GM21390 (cell line): ENCODE results near the gene RRAS.

Experiments
- ATAC-seq: cut with Tn5 transposase; IDR thresholded peaks from one replicate; pipeline ENCODE4 v1.9.1; 2021; ENCODE audit not compliant: unreplicated experiment

The RRAS gene

DNA sequence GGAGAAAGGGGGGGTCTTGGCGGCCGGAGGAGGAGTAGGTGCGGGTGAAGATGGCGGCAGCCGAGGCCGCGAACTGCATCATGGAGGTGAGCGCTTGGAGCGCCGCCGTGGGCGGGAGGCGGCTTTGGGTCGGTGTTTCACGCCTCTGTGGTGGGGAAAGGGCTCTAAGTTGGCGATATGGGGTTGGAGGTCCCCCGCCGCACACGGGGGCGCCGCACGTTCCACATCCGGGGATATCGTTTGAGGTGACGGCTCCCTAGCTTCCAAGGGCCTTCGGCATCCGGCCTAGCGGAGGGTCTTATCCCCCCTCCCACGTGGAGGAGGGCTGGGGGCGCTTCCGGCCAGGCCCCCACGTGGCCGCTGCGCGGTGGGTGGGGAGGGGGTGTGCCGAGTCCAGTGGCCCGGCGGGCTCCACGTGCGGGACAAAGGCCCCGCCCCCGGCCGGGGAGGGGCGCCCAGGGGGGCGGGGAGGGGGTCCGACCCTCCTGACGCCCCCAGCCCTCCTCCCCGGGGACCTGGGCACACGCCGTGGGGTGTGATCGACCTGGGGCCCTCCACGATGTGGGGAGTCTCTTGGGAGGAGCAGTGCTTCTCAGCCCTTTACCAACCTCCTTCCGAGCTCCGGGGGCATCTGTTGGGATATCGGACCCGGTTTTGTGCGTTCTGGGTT, 37.4 kb upstream of the RRAS start, which contains the start of gene PRMT1:
PRMT1 (plus strand) TSS at position 41 of the 670 bp plus-strand sequence; CDS start at position 51, 10 bp downstream.
- ATAC-seq = no peak

DNA sequence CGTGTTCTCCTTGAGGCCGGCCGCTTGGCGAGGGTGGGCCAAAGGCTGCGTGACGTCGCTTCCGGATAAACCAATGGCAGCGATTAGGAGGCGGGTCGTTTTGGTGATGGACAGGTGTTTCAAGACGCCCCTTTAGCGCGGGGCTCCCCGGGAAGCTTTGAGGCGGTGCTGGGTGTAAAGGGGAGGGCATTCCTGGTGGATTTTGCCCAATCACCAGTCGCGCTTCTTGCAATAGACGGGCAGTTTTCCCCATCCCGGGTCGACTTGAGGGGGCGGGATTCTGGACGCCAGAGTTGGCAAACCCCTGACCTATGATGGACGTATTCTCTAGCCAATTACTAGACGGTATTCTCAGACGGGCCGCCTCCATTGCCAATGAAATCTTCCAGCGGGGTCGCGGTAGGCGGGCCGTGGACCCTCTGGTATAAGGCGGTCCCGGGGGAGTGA, 36.9 kb upstream of the RRAS start:
- peak; percentile 53 for ATAC-seq

DNA sequence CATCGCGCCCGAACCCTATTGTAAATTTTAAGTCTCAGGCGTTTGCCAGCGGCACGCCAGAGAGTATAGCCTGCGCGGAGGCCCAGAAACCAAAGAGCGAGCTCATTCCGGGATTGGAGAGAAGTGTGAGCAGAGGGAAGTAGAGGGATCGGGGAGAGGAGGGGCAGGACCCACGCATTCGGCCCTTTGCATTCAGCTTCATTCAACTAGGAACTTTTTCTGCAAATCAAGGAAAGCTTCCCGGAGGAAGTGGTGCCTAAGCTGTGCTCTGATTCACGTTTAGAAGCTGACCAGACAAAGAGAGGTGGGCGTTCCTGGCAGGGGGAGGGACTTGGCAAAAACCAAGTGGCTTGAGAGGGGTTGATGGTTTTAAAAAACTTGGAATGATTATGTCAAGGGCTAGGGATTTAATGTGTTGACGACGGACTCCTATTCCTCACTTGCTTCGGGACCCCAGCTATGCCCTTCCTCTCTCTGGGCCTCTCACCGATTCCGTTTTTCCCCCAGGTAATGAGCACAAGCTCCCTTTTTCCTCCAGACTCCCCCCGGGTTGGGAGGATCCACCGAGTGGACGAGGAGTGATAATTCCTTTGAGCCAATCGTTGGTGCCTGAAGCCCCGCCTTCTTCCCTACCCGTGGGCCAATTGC, 36.3 kb upstream of the RRAS start:
- ATAC-seq = peak; percentile 13

DNA sequence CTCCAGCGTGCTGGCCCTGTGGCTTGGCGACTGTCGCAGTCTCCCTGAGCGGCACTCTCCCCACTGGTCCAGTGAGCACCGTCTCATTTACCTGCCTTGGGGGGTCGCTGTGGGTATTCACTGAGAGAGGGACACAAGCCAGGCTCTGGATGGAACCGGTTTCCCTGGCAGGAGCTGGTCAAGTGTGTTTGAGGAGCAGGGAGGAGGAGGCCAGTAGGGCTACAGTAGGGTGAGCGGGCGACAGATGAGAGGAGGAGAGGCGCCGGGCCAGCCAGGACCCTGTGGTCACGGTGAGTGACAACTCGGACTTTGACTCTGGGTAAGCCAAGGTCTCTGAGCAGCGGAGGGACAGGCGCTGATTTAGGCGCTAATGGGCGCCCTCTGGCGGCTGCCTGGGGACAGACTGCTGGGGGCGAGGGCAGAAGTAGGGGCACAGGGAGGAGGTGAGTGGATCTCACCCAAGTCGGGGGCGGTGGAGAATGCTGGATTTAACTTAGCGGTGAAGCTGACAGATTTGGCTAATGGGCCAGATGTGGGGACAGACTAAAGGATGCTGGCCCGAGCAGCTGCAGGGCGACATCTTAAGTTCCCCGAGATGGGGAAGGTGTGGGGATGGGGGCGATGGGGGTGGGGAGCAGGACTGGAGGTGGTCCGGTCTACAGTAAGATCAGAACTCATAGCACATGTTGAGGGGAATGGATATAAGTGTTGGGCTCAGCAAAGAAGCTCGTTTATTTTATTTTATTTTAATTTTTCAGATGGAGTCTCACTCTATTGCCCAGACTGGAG, 32.4 kb upstream of the RRAS start:
- ATAC-seq = no peak

DNA sequence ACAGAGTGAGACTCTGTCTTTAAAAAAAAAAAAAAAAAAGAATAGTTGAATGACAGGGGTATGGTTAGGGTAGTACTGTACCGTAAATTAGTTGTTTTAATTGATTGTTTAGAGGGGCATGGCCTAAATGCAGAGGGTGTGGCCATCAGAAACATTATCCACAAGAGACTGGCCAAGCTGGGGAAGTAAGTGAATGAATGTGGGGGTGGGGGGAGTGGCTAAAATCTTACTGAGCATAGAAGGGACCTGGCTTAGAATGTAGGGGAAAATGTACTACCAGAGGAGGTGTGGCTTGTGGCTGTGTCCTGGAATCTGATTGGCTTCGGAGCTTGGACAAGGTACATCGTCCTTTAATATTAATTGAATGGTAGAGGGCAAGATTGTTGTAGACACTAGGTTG, 29.6 kb upstream of the RRAS start:
- ATAC-seq = no peak

DNA sequence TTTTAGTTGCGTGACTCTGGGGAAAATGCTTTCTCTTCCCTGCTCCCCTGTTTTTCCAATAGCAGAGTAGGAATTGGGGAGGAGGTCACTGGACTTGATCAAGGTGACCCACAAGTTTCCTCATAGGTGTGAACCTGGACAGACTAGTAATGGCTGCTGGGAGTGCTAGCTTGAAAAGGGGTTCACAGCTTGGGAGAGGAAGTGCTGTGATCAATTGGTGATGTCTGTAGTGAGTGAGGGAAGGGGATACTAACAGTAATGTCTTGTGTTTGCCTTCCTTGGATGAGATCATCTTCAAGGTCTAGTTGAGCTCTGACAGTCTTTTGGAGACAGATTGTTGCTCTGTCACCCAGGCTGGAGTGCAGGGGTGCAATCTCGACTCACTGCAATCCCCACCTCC, 27.5 kb upstream of the RRAS start:
- ATAC-seq = no peak

DNA sequence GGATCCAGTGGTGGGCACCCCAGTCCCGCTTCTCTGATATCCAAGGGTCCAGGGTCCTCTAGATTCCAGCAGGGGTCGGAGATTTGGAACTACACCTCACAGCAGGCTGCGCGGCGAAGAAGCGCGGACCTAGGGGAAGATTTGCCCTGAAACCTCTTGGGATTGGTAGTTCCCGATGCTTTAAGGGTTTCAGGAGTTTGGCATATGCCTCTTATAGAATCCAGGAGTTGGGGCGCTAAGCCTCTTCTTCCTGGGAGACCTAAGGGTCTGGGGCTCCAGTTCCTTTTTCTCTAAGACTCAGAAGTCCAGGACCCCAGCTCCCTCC, 26.1 kb upstream of the RRAS start:
- ATAC-seq = no peak

DNA sequence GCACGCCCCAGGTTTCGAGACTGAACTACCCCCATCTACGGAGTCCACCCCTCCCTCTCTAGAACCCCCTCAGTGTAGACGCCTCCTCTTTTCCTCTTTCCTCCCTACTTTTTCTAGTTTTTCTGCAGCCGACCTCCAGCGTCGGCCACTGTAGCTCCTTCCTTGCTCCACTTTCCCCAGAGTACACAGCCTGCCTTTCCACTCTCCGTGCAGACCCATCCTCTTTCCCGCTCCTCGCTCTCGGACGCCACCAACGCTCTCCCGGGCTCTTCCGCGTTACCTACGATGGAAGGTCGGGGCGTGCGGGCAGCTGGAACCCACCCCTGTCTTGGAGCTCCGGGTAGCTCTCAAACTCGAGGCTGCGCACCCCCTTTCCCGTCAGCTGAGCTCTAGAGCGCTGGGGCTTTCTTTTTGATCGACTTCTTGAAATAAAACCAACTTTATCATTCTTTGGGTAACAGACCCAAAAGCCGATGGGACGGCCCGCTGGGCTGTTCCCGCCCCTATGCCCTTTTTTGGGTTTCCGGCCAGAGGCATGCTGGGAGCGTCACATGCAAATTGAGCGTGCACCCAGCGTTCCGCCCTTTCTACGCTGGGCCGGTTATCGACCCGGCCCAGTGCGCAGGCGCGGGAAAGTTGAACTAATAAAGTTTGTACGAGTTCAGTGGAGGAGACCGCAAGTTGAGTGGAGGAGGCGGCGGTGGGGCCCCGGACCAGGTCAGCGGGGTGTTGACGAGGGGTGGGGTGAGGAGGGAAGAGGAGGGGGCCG, 25.6 kb upstream of the RRAS start, which contains the start of the genes BCL2L12 and IRF3:
BCL2L12 (plus strand) TSS at position 583 of the 769 bp plus-strand sequence. CDS start 760 bp downstream, outside the sequence.
IRF3 (minus strand) TSS at position 507 of the 769 bp plus-strand sequence. CDS start 1,019 bp downstream, outside the sequence.
- peak; percentile 74 for ATAC-seq

DNA sequence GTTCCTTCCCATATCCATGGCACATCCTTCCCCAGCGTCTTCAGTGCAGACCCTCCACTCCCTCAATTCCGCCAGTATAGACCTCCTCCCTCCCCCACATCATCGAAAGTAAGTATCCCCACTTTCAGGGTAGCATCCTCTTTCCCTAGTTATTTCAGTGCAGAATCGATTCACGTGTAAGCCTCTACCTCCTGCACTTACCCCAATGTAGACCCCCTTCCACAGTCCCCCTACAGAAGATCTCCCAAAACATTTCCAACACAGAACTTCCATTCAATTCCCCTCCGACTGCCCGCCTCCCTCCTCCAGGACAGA, 25.1 kb upstream of the RRAS start:
- ATAC-seq = no peak

DNA sequence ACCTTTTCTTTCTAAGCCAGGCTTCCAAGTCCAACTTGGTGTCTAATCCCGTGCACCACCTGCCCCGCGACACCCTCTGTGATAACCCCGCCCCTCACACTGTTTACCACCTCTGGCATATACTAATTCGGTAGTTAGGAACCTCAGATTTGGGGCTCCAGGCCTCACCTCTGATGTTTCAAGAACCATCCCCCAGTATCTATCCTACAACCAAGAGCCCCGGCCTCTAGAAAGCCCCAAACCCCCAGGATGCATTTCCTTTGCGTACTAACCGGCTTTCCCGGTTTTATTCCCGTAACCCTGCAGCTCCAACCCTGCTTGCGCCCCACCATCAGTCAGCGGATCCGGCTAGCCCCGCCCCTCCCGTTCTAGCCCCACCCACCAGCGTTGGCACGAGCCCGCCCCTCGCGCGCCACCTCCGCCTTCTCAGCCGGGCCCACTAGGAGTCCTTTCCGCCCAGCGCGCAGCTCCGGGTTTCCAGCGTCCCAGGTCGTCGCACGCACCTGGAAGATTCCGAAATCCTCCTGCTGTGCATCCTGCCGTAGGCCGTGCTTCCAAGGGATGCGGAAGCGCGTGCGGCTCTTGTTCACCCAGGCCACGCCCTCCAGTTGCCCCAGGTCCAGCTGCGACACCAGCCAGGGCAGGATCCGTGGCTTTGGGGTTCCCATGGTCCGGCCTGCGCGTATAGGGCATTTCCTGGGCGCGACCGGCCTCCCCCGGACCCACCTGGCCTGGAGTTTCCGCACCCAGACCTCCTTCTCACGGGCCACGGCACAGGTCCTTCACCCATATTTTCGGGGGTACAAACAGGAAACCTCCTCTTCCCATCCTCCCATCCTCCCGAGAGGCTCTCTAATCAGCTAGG, 24.5 kb upstream of the RRAS start:
- ATAC-seq = no peak

DNA sequence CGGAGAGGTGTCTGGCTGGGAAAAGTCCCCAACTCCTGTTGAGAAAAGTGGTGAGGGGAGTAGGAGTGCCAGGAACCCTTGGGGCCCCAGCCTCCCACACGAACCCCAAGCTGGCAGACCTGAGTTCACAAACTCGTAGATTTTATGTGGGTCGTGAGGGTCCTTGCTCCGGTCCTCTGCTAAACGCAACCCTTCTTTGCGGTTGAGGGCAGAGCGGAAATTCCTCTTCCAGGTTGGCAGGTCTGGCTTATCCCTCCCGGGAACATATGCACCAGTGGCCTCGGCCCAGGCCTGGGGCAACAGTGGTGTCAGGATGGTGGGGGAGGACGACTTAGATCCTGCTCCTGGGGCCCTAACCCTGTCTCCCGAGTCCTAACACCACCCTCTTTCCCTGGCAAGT, 23.3 kb upstream of the RRAS start:
- ATAC-seq = no peak

DNA sequence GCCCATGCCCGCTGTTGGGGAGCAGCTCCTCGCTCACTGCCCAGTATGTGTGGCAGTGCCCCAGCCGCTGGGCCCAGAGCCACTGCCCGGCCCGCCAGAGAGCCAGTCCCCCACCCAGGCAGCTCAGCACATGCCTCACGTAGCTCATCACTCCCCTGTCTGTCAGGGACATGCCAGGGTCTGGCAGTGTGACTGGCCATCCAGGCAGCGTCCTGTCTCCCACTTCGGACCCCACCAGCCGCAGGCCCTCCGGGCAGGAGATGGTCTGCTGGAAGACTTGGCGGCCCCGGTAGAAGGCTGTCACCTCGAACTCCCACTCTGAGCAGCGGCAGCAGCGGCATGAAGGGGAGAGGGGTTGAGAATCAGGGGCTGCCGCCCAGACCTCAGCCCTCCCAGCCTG, 22.1 kb upstream of the RRAS start:
- no peak for ATAC-seq

DNA sequence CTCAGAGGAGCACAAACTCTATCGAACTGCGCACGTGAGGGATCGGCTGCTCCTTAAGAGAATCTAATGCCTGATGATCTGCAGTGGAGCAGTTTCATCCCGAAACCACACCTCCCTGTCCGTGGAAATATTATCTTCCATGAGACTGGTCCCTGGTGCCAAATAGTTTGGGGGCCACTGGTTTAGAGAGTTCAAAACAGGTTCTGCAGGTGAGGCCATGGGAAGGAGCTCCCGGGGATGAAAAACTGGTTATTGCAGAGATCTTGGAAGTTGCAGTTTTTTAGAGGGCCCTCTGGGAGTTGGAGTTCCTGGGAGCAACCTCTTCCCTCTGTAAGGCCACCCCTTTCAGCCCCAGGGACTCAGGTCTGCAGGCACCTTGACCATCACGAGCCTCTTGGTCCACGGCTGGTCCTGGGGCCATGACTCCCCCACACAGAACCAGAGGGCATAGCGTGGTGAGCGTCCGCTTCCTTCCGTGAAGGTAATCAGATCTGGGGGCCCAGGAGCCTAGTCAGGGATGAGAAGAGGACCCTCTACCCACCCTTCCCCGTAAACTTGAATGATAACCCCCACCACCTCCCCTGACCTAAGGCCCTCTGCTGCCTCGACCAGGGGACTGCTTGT, 20.5 kb upstream of the RRAS start:
- ATAC-seq = no peak

DNA sequence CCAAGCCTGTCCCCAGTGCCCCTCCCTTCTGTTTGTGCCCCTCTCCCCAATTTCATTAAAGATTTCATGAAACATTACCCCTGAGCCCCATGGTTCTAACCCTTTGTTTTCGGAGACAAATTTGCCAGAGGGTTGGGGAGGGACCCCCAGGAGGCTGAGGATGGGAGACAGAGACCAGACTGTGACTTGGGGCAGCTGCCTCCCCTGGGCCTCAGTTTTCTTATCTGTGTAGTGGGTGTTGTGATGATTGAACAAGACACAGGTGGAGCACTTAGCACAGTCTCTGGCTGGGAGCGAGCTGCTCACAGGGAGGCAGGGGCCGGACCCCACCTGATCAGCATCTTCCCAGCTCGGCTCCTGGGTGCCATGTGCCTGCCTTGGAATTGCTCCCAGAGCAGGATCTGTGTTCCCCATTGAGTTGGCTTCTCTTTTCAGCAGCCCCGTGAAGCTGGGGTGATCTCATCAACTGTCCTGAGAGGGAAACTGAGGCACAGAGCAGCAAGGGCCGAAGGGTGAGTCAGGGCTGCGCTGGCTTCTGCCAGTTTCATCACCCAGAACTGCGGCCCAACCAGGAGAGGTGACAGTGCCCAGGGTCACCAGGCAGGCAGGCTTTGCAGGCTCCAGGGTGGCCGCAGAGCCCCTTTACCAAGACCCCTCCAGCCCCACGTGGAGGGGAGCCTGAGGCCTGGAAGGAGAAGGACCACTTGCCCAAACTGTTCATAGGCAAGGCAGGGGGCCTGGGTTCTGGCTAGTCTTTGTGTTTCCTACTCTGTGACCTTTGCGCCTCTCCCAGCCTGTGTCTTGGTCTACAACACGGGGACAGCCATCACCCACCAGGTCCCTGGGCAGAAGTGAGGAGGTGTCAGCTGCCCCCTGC, 18.9 kb upstream of the RRAS start:
- ATAC-seq = no peak

DNA sequence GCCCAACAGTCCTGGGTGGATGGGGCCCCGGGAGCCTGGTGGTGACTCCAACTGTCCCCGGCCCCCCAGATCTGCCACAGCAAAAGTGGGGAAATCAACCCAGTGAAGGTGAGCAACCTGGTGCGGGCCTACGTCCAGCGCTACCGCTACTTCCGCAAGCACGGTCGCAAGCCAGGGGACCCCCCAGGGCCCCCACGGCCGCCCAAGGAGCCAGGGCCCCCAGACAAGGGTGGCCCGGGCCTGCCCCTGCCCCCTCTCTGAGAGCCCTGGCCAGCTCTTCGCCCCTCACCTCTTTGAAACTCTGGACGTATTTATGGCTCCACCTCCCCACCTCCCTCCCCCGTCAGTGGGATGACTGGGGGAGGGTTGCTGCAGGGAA, 18.2 kb upstream of the RRAS start:
- ATAC-seq = no peak

DNA sequence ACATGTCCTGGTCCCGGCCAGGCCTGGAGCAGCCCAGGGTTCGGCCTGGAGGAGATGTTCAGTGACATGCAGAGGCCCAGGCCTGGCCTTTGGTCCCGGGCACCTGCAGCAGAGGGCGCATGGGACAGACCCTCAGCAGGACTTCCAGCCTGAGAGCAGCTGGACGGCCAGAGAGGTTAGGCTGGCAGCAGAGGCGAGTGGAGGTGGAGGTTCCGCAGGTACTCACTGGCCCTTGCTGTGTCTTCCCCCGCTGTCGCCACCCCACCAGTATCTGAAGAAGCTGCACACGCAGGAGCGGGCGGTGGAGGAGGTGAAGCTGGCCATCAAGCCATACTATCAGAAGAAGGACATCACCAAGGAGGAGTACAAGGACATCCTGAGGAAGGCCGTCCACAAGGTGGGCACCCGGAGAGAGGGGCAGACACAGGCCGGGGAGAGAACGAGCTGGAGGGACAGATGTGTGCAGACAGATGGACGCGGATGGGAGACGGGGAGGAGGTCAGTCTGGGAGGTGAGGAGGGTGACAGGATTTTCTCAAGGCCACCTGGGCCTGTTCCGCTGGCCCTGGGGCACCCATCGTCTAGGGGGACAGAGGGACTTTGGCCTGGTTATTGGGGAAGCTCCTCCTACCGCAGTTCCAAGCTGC, 17.7 kb upstream of the RRAS start:
- ATAC-seq = no peak

DNA sequence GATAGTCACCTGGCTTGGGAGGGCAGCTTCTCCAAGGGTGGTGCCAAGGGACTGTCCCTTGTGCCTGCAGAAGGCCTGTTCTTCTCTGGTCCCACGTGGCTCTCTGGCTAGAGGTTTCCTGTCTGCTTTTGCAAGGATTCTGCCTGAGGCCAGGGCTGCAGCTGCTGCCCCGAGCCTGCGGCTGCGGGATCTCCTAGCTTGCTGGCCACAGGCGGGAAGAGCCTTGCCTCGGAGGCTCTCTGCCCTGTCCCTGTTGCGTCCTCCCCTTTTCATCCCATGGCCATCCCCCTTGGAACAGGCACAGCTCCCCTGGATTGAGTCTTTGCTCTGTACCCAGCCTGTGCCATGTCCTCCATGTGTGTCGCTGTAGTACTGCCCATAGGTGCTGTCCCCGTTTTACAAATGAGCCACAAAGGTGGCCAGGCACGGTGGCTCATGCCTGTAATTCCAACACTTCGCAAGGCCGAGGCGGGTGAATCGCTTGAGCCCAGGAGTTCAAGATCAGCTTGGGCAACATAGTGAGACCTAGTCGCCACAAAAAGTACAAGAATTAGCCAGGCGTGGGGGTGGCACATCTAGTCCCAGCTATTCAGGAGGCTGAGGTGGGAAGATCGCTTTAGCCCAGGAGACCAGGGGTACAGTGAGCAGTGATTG, 16.6 kb upstream of the RRAS start:
- ATAC-seq = no peak
